Large intestine (tissue), 3 donors: Measurements from ENCODE around the gene PHETA1. TPM values are rescaled to one million over a fixed set of nuclear protein-coding genes. Genes with fewer than 3 reads are reported as not detected.
A peak's percentile ranks its signal among the peaks of the same experiment; 100 is the strongest.

Source experiments
- DNase-seq, 2 donors: peaks; one replicate each; pipeline versions ENCODE4 v3.0.0 to v3.0.0-alpha.2; 2013
- H3K27ac ChIP-seq: one replicate; pipeline ENCODE4 v1.5.1; 2013; ENCODE audit warnings: low read length
- H3K27me3 ChIP-seq: 2 replicates; pipeline ENCODE4 v1.6.1; 2013; ENCODE audit warnings: low read length; ENCODE audit not compliant: control insufficient read depth, insufficient read depth
- H3K36me3 ChIP-seq: 2 replicates; pipeline ENCODE4 v1.6.1; 2013; ENCODE audit warnings: low read length; ENCODE audit not compliant: control insufficient read depth, insufficient read depth
- H3K4me1 ChIP-seq: one replicate; pipeline ENCODE4 v1.6.1; 2013; ENCODE audit warnings: low read length; ENCODE audit not compliant: control insufficient read depth, insufficient read depth
- H3K4me3 ChIP-seq: one replicate; pipeline ENCODE4 v1.5.1; 2013; ENCODE audit warnings: low read length
- H3K9me3 ChIP-seq: one replicate; pipeline ENCODE4 v1.6.1; 2013; ENCODE audit warnings: mild to moderate bottlenecking, low read depth, low read length, moderate library complexity; ENCODE audit not compliant: control insufficient read depth
- WGBS: methylation state at CpG from one replicate; pipeline ENCODE4 v1.1.5; 2013; ENCODE audit warnings: low lambda C conversion rate; ENCODE audit not compliant: insufficient coverage; 5-methylcytosine and 5-hydroxymethylcytosine counted together
- polyA plus RNA-seq: library from polyadenylated mRNA; unstranded; fragments of 120-200 nt; gene quantifications from one replicate; pipeline ENCODE4 v1.2.1, GENCODE V29; 2013

PHETA1 gene
- polyA plus RNA-seq, 1 donor: 85.8 TPM

DNA sequence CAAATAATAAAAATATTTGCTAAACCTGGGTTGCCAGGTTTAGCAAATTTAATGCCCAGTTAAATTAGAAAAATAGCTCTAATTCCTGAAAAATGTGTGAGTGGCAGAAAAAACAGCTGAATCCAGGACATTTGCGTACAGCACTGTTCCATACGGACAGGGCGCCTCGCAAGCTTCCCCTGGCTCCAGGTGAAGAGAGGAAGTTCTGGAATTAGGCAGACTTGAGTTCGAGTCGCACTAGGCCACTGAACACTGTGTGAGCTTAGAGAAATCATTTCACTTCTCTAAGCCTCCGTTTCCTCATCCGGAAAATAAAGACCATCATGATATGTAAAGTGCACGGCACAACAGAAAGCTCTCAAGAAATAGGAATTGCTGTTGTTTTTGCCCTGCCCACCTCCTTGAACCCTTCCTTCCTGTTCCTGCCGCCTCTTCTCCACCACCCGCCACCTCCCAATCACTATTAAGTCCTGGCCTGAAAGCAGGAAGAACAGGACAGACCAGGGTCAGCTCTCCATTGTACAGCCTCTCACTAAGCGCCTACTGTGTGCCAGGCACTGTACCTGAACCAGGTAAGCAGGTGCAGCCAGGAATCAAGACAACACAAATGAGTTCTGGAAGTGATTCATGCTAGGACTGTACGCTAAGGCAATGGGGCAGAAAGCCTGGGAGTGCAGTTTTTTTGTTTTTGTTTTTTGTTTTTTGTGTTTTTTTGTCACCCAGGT, 763 bp upstream of the PHETA1 start:
- DNase-seq: no peak
- H3K27me3 ChIP-seq: no peaks in the 10 kb centered on the region
- WGBS: 90% methylated on average over 2 of the region's 13 CpGs

DNA sequence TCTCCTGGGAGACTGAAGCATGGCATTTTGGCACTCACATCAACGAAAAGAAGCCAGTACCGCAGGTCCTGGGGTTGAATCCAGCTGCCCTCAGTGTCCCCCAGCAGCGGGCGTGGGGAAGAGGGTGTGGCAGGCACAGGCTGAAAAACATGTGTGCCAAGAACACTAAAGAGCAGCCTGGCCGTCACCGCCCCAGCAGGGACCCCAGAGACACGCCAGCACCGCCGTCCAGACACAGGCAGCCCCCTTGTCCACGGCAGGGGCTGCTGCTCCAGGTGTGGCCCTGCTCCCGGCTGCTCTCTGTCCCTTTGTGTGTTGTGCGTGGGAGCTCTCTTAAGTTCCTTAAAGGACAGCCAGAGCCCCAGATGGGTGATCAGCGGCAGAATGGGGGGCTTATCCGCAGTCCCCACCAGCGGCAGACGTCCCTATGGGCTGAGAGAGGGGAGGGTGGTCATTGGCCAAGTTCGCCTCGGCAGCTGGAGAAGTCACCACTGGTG, 556 bp downstream of the PHETA1 start:
- H3K27ac ChIP-seq: peak overlapping the region; percentile 92
- peaks cover 25% of the 10 kb centered on the region for H3K4me1 ChIP-seq
- WGBS: no CpG with 5 or more reads among the region's 18 CpGs
- H3K9me3 ChIP-seq: no peaks in the 10 kb centered on the region
- no peaks in the 10 kb centered on the region for H3K27me3 ChIP-seq
- H3K4me3 ChIP-seq: peak overlapping the region; percentile 98
- peak in 1 of 2 donors; percentile 56 for DNase-seq
- H3K36me3 ChIP-seq: peaks cover 30% of the 10 kb centered on the region

More for the DNA sequence above, 763 bp upstream of the PHETA1 start:
- Histone ChIP-seq H3K9me3 (no peaks in the 10 kb centered on the region), H3K4me1 (peaks cover 24% of the 10 kb centered on the region), H3K4me3 (peak overlapping the region; percentile 98), H3K27ac (no peak overlapping the region), H3K36me3 (peaks cover 18% of the 10 kb centered on the region)

DNA sequence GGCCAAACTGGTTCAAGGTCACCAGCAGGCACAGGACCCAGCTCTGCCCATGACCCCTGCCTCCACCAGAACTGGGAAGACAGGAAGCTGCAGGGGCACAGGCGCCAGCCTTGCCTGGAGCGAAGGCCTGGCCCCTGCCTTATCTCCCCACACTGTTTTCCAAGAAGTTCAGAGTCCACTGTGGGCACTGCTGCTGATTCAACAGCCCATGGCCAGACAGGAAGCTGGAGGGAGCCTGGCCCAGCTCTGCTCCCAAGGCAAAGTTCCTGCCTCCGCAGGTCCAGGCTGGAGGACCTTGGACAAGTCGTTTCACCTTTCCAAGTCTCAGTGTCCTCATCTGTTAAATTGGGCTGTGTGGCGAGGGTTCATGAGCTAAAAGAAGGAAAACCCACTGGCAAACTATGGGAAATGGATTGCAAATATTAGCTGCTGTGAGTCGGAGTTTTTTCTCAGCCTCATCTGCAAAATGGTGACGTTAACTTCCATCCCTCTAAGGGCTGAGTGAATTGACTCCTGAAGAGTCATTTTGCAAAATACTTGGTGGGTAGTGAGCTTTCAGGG, 1.2 kb downstream of the PHETA1 start:
- H3K27me3 ChIP-seq: no peaks in the 10 kb centered on the region
- peak overlapping the region; percentile 92 for H3K27ac ChIP-seq
- peak; percentile 91 to 95 for DNase-seq
- H3K9me3 ChIP-seq: no peaks in the 10 kb centered on the region
- peak overlapping the region; percentile 98 for H3K4me3 ChIP-seq
- H3K36me3 ChIP-seq: peaks cover 35% of the 10 kb centered on the region
- H3K4me1 ChIP-seq: peaks cover 25% of the 10 kb centered on the region
- 40% methylated on average over 1 of the region's 7 CpGs for WGBS

DNA sequence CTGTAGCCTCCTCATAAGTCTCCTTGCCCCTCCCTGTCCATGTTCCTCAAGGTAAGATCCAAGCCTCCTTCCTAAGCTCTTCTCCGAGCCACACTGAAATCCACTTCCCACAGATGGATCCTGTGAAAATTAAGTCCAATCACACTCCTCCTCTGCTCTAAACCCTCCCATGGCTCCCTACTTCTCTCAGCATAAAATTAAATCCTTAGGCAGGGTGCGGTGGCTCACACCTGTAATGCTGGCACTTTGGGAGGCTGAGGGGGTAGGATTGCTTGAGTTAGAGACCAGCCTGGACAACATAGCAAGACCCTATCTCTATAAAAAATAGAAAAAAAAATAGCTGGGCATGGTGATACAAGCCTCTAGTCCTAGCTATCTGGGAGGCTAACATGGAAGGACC, 2.3 kb downstream of the PHETA1 start:
- no CpG with 5 or more reads among the region's 2 CpGs for WGBS

GRCh38 chr12:111366075-111366474, 2.8 kb downstream of the PHETA1 start:
- Histone ChIP-seq H3K36me3 (peaks cover 50% of the 10 kb centered on the region), H3K27ac (no peak overlapping the region), H3K4me3 (no peak overlapping the region), H3K27me3 (no peaks in the 10 kb centered on the region), H3K9me3 (no peaks in the 10 kb centered on the region), H3K4me1 (peaks cover 30% of the 10 kb centered on the region)
- DNase-seq: no peak
- no CpG with 5 or more reads among the region's 10 CpGs for WGBS

More for the DNA sequence above, 2.3 kb downstream of the PHETA1 start:
- DNase-seq: no peak
- H3K36me3 ChIP-seq: peaks cover 45% of the 10 kb centered on the region
- H3K9me3 ChIP-seq: no peaks in the 10 kb centered on the region
- no peaks in the 10 kb centered on the region for H3K27me3 ChIP-seq
- H3K27ac ChIP-seq: no peak overlapping the region
- peaks cover 30% of the 10 kb centered on the region for H3K4me1 ChIP-seq
- H3K4me3 ChIP-seq: no peak overlapping the region

DNA sequence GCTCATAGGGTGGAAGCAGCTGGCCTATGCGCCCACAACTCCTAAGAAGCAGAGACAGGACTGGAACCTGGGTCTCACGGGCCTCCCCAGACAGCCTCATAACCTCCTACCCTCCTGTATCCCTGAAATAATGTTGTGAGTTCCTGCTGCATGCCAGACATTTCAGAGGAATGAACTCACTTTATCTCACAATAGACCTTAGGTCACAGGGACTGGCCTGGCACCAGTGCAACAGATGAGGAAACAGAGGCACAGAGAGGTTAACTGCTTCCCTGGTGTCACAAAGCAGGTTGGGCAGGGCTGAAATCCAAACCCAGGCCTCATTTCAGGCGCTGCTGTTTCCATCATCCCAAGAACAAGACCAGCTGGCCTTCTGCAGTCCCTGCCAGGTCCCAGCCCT, 5.3 kb downstream of the PHETA1 start:
- no peak overlapping the region for H3K4me3 ChIP-seq
- no peak overlapping the region for H3K27ac ChIP-seq
- no peak for DNase-seq
- no peaks in the 10 kb centered on the region for H3K27me3 ChIP-seq
- no peaks in the 10 kb centered on the region for H3K9me3 ChIP-seq
- no CpG with 5 or more reads among the region's 3 CpGs for WGBS
- peaks cover 30% of the 10 kb centered on the region for H3K4me1 ChIP-seq
- peaks cover 50% of the 10 kb centered on the region for H3K36me3 ChIP-seq

DNA sequence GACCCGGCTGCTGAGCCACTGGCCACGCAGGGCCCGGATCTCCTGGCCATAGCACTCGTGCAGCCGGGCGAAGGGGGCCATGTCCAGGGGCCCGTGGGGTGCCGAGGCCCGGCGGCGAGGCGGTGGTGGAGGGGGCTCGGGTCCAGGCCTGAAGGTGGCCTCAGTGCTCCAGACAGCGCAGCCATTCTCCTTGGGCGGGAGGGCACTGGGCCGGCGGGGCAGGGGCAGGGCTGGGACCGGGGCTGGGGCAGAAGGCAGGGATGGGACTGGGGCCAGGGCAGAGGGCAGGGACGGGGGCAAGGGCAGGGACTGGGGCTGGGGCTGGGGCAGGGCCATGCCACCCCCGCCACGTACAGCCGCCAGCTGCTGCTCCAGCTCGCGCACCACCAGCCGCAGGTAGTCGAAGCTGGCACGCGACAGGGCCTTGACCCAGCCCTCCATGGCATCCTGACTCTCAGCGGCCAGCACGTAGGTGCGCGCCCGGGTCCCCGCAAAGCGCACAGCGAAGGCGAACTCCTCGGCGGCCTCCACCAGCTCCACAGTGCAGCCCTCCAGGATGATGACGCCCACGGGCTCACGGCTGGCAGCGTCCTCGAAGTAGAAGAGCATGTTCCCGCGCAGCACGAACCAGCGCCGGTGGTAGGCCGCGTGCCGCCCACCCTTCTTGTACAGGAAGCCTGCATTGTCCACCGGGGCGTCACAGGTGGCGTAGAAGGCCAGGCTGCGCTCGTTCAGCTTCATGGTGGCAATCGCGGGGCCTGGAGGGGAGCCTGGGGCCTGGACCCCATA, 6.0 kb downstream of the PHETA1 start:
- peaks cover 27% of the 10 kb centered on the region for H3K4me1 ChIP-seq
- no peak for DNase-seq
- H3K27ac ChIP-seq: no peak overlapping the region
- H3K36me3 ChIP-seq: peaks cover 50% of the 10 kb centered on the region
- H3K4me3 ChIP-seq: no peak overlapping the region
- no peaks in the 10 kb centered on the region for H3K9me3 ChIP-seq
- H3K27me3 ChIP-seq: no peaks in the 10 kb centered on the region
- WGBS: no CpG with 5 or more reads among the region's 59 CpGs

- no CpG with 5 or more reads among the region's 18 CpGs for WGBS
- Histone ChIP-seq H3K4me3 (no peak overlapping the region), H3K36me3 (peaks cover 50% of the 10 kb centered on the region), H3K9me3 (no peaks in the 10 kb centered on the region), H3K4me1 (peaks cover 20% of the 10 kb centered on the region), H3K27ac (no peak overlapping the region), H3K27me3 (no peaks in the 10 kb centered on the region)
- no peak for DNase-seq
These were observed 6.9 kb downstream of the PHETA1 start for GRCh38 chr12:111361717-111362576.

DNA sequence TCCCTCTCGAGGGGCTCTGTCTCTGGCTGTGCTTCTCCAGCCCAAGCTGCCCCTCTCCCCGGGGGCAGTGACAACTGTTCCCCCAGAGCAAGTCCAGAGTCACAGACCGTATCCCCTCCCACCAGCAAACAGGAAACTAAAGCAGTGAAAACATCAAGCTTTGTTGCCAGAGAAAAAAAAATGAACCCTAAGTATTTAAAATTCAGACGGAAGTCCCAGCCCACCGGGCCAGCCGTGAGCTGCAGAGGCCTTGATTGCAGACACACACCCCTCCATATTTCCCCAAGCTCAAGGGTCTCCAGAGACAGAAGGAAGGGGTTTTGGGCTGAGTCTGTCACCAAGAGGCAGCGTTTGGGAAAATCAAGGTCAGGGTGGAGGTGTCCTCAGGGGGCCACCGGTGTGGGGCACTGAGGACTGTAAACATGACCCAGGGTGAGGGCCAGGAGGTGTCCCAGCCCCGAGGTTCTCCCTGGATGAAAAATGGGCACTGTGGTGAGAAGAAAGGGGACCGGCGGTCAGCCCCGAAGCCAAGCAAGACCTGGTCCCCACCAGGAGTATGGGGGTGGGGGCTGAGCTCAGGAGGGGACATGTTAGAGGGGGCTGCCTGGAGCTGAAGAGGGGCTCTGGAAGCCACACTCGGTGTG, 7.7 kb downstream of the PHETA1 start:
- H3K4me3 ChIP-seq: no peak overlapping the region
- no CpG with 5 or more reads among the region's 13 CpGs for WGBS
- no peaks in the 10 kb centered on the region for H3K9me3 ChIP-seq
- H3K4me1 ChIP-seq: peaks cover 14% of the 10 kb centered on the region
- H3K27ac ChIP-seq: no peak overlapping the region
- no peaks in the 10 kb centered on the region for H3K27me3 ChIP-seq
- H3K36me3 ChIP-seq: peaks cover 46% of the 10 kb centered on the region
- DNase-seq: no peak
